GM23338 (cell line): ENCODE data around the gene COL5A2. TPM values are rescaled to one million over a fixed set of nuclear protein-coding genes. Genes with fewer than 3 reads are reported as not detected.

Experiments used
- ATAC-seq: fragments of 200-7000 bp; cut with Tn5 transposase; 3 replicates; pipeline ENCODE4 v1.9.1; 2020
- DNase-seq: peaks from one replicate; pipeline ENCODE4 v3.0.0-alpha.2; 2015; ENCODE audit warnings: low spot score
- H2AFZ ChIP-seq: fragments of 200-600 bp; sonication (generic); 2 replicates; pipeline ENCODE4 v1.8.0; 2016; ENCODE audit warnings: antibody characterized with exemption, mild to moderate bottlenecking, moderate library complexity
- H3F3A ChIP-seq: fragments of 200-600 bp; sonication (generic); replicated peaks from 2 replicates; pipeline ENCODE4 v1.8.0; 2017; ENCODE audit warnings: antibody characterized with exemption, mixed run types, low read depth
- H3K27ac ChIP-seq: fragments of 200-600 bp; sonication (generic); 2 replicates; pipeline ENCODE4 v1.6.1; 2016; ENCODE audit warnings: low read depth
- H3K27me3 ChIP-seq: fragments of 200-600 bp; sonication (generic); 2 replicates; pipeline ENCODE4 v1.8.0; 2016; ENCODE audit warnings: mild to moderate bottlenecking, mixed run types, moderate library complexity; ENCODE audit not compliant: insufficient read depth
- H3K36me3 ChIP-seq: fragments of 200-600 bp; sonication (generic); 2 replicates; pipeline ENCODE4 v1.8.0; 2016; ENCODE audit warnings: mild to moderate bottlenecking; ENCODE audit not compliant: insufficient read depth
- H3K4me1 ChIP-seq: fragments of 200-600 bp; sonication (generic); 2 replicates; pipeline ENCODE4 v1.8.0; 2016; ENCODE audit warnings: mild to moderate bottlenecking, moderate library complexity; ENCODE audit not compliant: insufficient read depth
- H3K4me2 ChIP-seq: fragments of 200-600 bp; sonication (generic); 2 replicates; pipeline ENCODE4 v1.7.1; 2017; ENCODE audit warnings: mixed run types
- H3K4me3 ChIP-seq: fragments of 200-600 bp; sonication (generic); 2 replicates; pipeline ENCODE4 v1.6.1; 2016; ENCODE audit warnings: mixed run types
- H3K79me2 ChIP-seq: fragments of 200-600 bp; sonication (generic); replicated peaks from 2 replicates; pipeline ENCODE4 v1.8.0; 2017; ENCODE audit warnings: mild to moderate bottlenecking; ENCODE audit not compliant: insufficient read depth
- H3K9me2 ChIP-seq: fragments of 200-600 bp; sonication (generic); 2 replicates; pipeline ENCODE4 v1.8.0; 2017; ENCODE audit not compliant: insufficient read depth
- H4K20me1 ChIP-seq: fragments of 200-600 bp; sonication (generic); replicated peaks from 2 replicates; pipeline ENCODE4 v1.8.0; 2017; ENCODE audit warnings: mild to moderate bottlenecking; ENCODE audit not compliant: insufficient read depth
- H3K27ac Mint-ChIP-seq: 2 replicates; pipeline ENCODE4 v1.8.0; 2020; ENCODE audit warnings: inconsistent platforms, mild to moderate bottlenecking, moderate library complexity, mixed read lengths
- H3K27me3 Mint-ChIP-seq: 3 replicates; pipeline ENCODE4 v1.8.0; 2022; ENCODE audit warnings: low read depth, mild to moderate bottlenecking, moderate library complexity, mixed read lengths, inconsistent platforms; ENCODE audit not compliant: insufficient read depth, poor library complexity
- H3K36me3 Mint-ChIP-seq: 3 replicates; pipeline ENCODE4 v1.8.0; 2021; ENCODE audit warnings: low read depth, mild to moderate bottlenecking, inconsistent platforms, moderate library complexity, mixed read lengths
- H3K4me1 Mint-ChIP-seq: 3 replicates; pipeline ENCODE4 v1.8.0; 2020; ENCODE audit warnings: mild to moderate bottlenecking, inconsistent platforms, mixed read lengths
- H3K4me3 Mint-ChIP-seq: 3 replicates; pipeline ENCODE4 v1.8.0; 2021; ENCODE audit warnings: moderate library complexity, mild to moderate bottlenecking, inconsistent platforms, mixed read lengths
- H3K9me3 Mint-ChIP-seq: 3 replicates; pipeline ENCODE4 v1.8.0; 2020; ENCODE audit warnings: moderate library complexity, mild to moderate bottlenecking, inconsistent platforms, mixed read lengths
- CREB1 ChIP-seq: fragments of 250-450 bp; sonication (Bioruptor Pico); IDR thresholded peaks from 2 replicates; pipeline ENCODE4 v1.5.0; 2020; ENCODE audit warnings: low read depth, mild to moderate bottlenecking, moderate library complexity
- CTCF ChIP-seq, 2 experiments: fragments of 200-600 bp in 1 of 2; sonication (generic) in 1 of 2; conservative IDR thresholded peaks; 2 replicates each; pipeline versions ENCODE4 v1.5.1 to v1.6.1; 2016 to 2017; ENCODE audit warnings: antibody characterized with exemption in 2 of 2, low read depth in 2 of 2, mild to moderate bottlenecking in 2 of 2, moderate library complexity in 1 of 2
- ETS1 ChIP-seq: IDR thresholded peaks from 2 replicates; pipeline ENCODE4 v1.6.1; 2016; ENCODE audit warnings: antibody characterized with exemption
- EZH2 ChIP-seq: fragments of 200-600 bp; sonication (generic); IDR thresholded peaks from one replicate; pipeline ENCODE4 v1.8.0; 2017; ENCODE audit warnings: antibody characterized with exemption, mild to moderate bottlenecking, low read depth; ENCODE audit not compliant: unreplicated experiment
- EZH2phosphoT487 ChIP-seq: fragments of 200-600 bp; sonication (generic); IDR thresholded peaks from one replicate; pipeline ENCODE4 v1.8.1; 2018; ENCODE audit warnings: antibody characterized with exemption; ENCODE audit not compliant: unreplicated experiment
- JUNB ChIP-seq: IDR thresholded peaks from one replicate; pipeline ENCODE4 v1.6.1; 2016; ENCODE audit warnings: antibody characterized with exemption; ENCODE audit not compliant: unreplicated experiment
- REST ChIP-seq: IDR thresholded peaks from one replicate; pipeline ENCODE4 v1.6.1; 2018; ENCODE audit warnings: antibody characterized with exemption; ENCODE audit not compliant: unreplicated experiment
- ZNF114 ChIP-seq: fragments of 250-450 bp; sonication (Bioruptor Pico); IDR thresholded peaks from 2 replicates; pipeline ENCODE4 v1.5.0; 2020; ENCODE audit warnings: mild to moderate bottlenecking, moderate library complexity
- ZNF331 ChIP-seq: fragments of 250-450 bp; sonication (Bioruptor Pico); IDR thresholded peaks from 2 replicates; pipeline ENCODE4 v1.5.0; 2020; ENCODE audit warnings: low read depth, mild to moderate bottlenecking, moderate library complexity
- ZNF462 ChIP-seq: fragments of 250-450 bp; sonication (Bioruptor Pico); IDR thresholded peaks from 2 replicates; pipeline ENCODE4 v1.5.0; 2020; ENCODE audit warnings: mild to moderate bottlenecking, moderate library complexity
- polyA plus RNA-seq: library from polyadenylated mRNA; unstranded; fragments of >200 nt; fragmentation: Nextera tagmentation; extraction: Ambion mirVana; gene quantifications from 2 replicates; pipeline ENCODE4 v1.2.1, GENCODE V29; 2016
- total RNA-seq: library from RNA; depleted of rRNA; stranded (reverse); fragments of >200 nt; shearing (Covaris generic); gene quantifications from 2 replicates; pipeline ENCODE4 v1.2.3, GENCODE V29; 2014

COL5A2 gene
- total and polyA plus RNA-seq, 2 experiments from 2014 or later, result 6.7 to 19.7 TPM

- Mint-ChIP-seq H3K27ac (no peak overlapping the region), H3K27me3 (peaks cover 2% of the 10 kb centered on the region), H3K36me3 (no peaks in the 10 kb centered on the region), H3K4me1 (no peaks in the 10 kb centered on the region), H3K4me3 (no peak overlapping the region), H3K9me3 (no peaks in the 10 kb centered on the region)
- DNase-seq (no peak), ATAC-seq (no peak)
- Histone ChIP-seq H2AFZ (no peak overlapping the region), H3K36me3 (no peaks in the 10 kb centered on the region), H3K4me2 (no peak overlapping the region), H3F3A (no peaks in the 10 kb centered on the region), H3K27me3 (no peaks in the 10 kb centered on the region), H3K27ac (no peak overlapping the region), H4K20me1 (no peaks in the 10 kb centered on the region), H3K9me2 (no peaks in the 10 kb centered on the region), H3K4me1 (no peaks in the 10 kb centered on the region), H3K4me3 (no peak overlapping the region), H3K79me2 (no peaks in the 10 kb centered on the region)
- no peak for TF ChIP-seq EZH2
- TF ChIP-seq ETS1, result no peak
Measured at GRCh38 chr2:189000221-189000620, 179.3 kb downstream of the COL5A2 start.

GRCh38 chr2:188997263-188997662 lies 182.3 kb downstream of the COL5A2 start:
- Mint-ChIP-seq H3K27me3 (peaks cover 2% of the 10 kb centered on the region), H3K27ac (no peak overlapping the region), H3K4me3 (no peak overlapping the region), H3K36me3 (no peaks in the 10 kb centered on the region), H3K4me1 (no peaks in the 10 kb centered on the region), H3K9me3 (no peaks in the 10 kb centered on the region)
- H3K79me2 ChIP-seq, result no peaks in the 10 kb centered on the region
- H3K4me3 ChIP-seq, result no peak overlapping the region
- no peaks in the 10 kb centered on the region for H3K27me3 ChIP-seq
- ATAC-seq (no peak), DNase-seq (no peak)
- 0 out of 2 replicates have a peak, but pooled peaks cover 3% of the 10 kb centered on the region for H3K9me2 ChIP-seq
- H3K4me2 ChIP-seq, result no peak overlapping the region
- no peaks in the 10 kb centered on the region for H3K36me3 ChIP-seq
- H4K20me1 ChIP-seq, result no peaks in the 10 kb centered on the region
- H3K27ac ChIP-seq, result no peak overlapping the region
- no peak overlapping the region for H2AFZ ChIP-seq
- H3K4me1 ChIP-seq, result no peaks in the 10 kb centered on the region
- no peaks in the 10 kb centered on the region for H3F3A ChIP-seq
- TF ChIP-seq REST (no peak), JUNB (no peak), EZH2phosphoT487 (no peak), ZNF331 (CRISPR knock-in tag) (no peak), ZNF114 (CRISPR knock-in tag) (no peak), ZNF462 (CRISPR knock-in tag) (no peak), CREB1 (no peak), CTCF (conservative IDR thresholded peaks at IDR 0.05; ENCODE audit: low read depth in 2 of 2) (no peak), EZH2 (no peak)
